Measurements from ENCODE around the gene LRGUK.

The LRGUK gene

GRCh38 chr7:134126146-134126545 is 994 bp upstream of the LRGUK start:
- Histone ChIP-seq H3K9me3 (ENCODE audit: control insufficient read depth, low read length) (no peaks in the 10 kb centered on the region), H3K27ac (ENCODE audit: low read depth, low read length, severe bottlenecking) (no peak overlapping the region), H3K4me1 (ENCODE audit: control insufficient read depth, insufficient read depth, low read length, poor library complexity, severe bottlenecking) (no peaks in the 10 kb centered on the region), H3K36me3 (ENCODE audit: control insufficient read depth, insufficient read depth, low read length) (no peaks in the 10 kb centered on the region), H3K4me3 (ENCODE audit: extremely low read depth, insufficient read depth, low read length, poor library complexity, severe bottlenecking) (no peak overlapping the region)
- 100% methylated on average over 2 of the region's 5 CpGs for WGBS, 2 experiments (ENCODE audit: insufficient coverage in 2 of 2)

GRCh38 chr7:134126596-134126965 is 559 bp upstream of the LRGUK start:
- no peaks in the 10 kb centered on the region for H3K36me3 ChIP-seq (ENCODE audit: control insufficient read depth, insufficient read depth, low read length)
- WGBS, 2 experiments (ENCODE audit: insufficient coverage in 2 of 2), result 9 to 50% methylated on average over 3 to 4 of the region's 6 CpGs
- no peak overlapping the region for H3K27ac ChIP-seq (ENCODE audit: low read depth, low read length, severe bottlenecking)
- no peaks in the 10 kb centered on the region for H3K9me3 ChIP-seq (ENCODE audit: control insufficient read depth, low read length)
- peak overlapping the region; percentile 41 for H3K4me3 ChIP-seq (ENCODE audit: extremely low read depth, insufficient read depth, low read length, poor library complexity, severe bottlenecking)
- H3K4me1 ChIP-seq (ENCODE audit: control insufficient read depth, insufficient read depth, low read length, poor library complexity, severe bottlenecking), result no peaks in the 10 kb centered on the region

- Histone ChIP-seq H3K9me3 (ENCODE audit: control insufficient read depth, low read length) (no peaks in the 10 kb centered on the region), H3K4me1 (ENCODE audit: control insufficient read depth, insufficient read depth, low read length, poor library complexity, severe bottlenecking) (no peaks in the 10 kb centered on the region), H3K27ac (ENCODE audit: low read depth, low read length, severe bottlenecking) (no peak overlapping the region), H3K4me3 (ENCODE audit: extremely low read depth, insufficient read depth, low read length, poor library complexity, severe bottlenecking) (no peak overlapping the region), H3K36me3 (ENCODE audit: control insufficient read depth, insufficient read depth, low read length) (no peaks in the 10 kb centered on the region)
- 76 to 90% methylated on average over 2 to 4 of the region's 5 CpGs for WGBS, 2 experiments (ENCODE audit: insufficient coverage in 2 of 2)
Observed at GRCh38 chr7:134128829-134129228, 1.7 kb downstream of the LRGUK start.

- 14 to 24% methylated on average over 1 of the region's 2 CpGs for WGBS, 2 experiments (ENCODE audit: insufficient coverage in 2 of 2)
- H3K27ac ChIP-seq (ENCODE audit: low read depth, low read length, severe bottlenecking), result no peak overlapping the region
Observed at GRCh38 chr7:134129856-134130523, 2.9 kb downstream of the LRGUK start.

GRCh38 chr7:134134004-134134403 is 6.9 kb downstream of the LRGUK start:
- H3K36me3 ChIP-seq (ENCODE audit: control insufficient read depth, insufficient read depth, low read length), result no peaks in the 10 kb centered on the region
- H3K9me3 ChIP-seq (ENCODE audit: control insufficient read depth, low read length), result no peaks in the 10 kb centered on the region
- no peaks in the 10 kb centered on the region for H3K4me1 ChIP-seq (ENCODE audit: control insufficient read depth, insufficient read depth, low read length, poor library complexity, severe bottlenecking)
- no peak overlapping the region for H3K4me3 ChIP-seq (ENCODE audit: extremely low read depth, insufficient read depth, low read length, poor library complexity, severe bottlenecking)
- H3K27ac ChIP-seq (ENCODE audit: low read depth, low read length, severe bottlenecking), result no peak overlapping the region
- 72 to 100% methylated on average over 2 of the region's 3 CpGs for WGBS, 2 experiments (ENCODE audit: insufficient coverage in 2 of 2)

More at GRCh38 chr7:134129856-134130523, 2.9 kb downstream of the LRGUK start:
- Histone ChIP-seq H3K4me3 (ENCODE audit: extremely low read depth, insufficient read depth, low read length, poor library complexity, severe bottlenecking) (no peak overlapping the region), H3K9me3 (ENCODE audit: control insufficient read depth, low read length) (no peaks in the 10 kb centered on the region), H3K36me3 (ENCODE audit: control insufficient read depth, insufficient read depth, low read length) (no peaks in the 10 kb centered on the region), H3K4me1 (ENCODE audit: control insufficient read depth, insufficient read depth, low read length, poor library complexity, severe bottlenecking) (no peaks in the 10 kb centered on the region)

- Histone ChIP-seq H3K4me1 (ENCODE audit: control insufficient read depth, insufficient read depth, low read length, poor library complexity, severe bottlenecking) (no peaks in the 10 kb centered on the region), H3K27ac (ENCODE audit: low read depth, low read length, severe bottlenecking) (no peak overlapping the region), H3K4me3 (ENCODE audit: extremely low read depth, insufficient read depth, low read length, poor library complexity, severe bottlenecking) (no peak overlapping the region), H3K36me3 (ENCODE audit: control insufficient read depth, insufficient read depth, low read length) (no peaks in the 10 kb centered on the region), H3K9me3 (ENCODE audit: control insufficient read depth, low read length) (no peaks in the 10 kb centered on the region)
- WGBS, 2 experiments (ENCODE audit: insufficient coverage in 2 of 2), result 58% methylated on average over 14 to 17 of the region's 18 CpGs
Observed at GRCh38 chr7:134140889-134141867, 14.0 kb downstream of the LRGUK start.

- Histone ChIP-seq H3K9me3 (ENCODE audit: control insufficient read depth, low read length) (no peaks in the 10 kb centered on the region), H3K36me3 (ENCODE audit: control insufficient read depth, insufficient read depth, low read length) (no peaks in the 10 kb centered on the region), H3K4me3 (ENCODE audit: extremely low read depth, insufficient read depth, low read length, poor library complexity, severe bottlenecking) (no peak overlapping the region), H3K4me1 (ENCODE audit: control insufficient read depth, insufficient read depth, low read length, poor library complexity, severe bottlenecking) (no peaks in the 10 kb centered on the region), H3K27ac (ENCODE audit: low read depth, low read length, severe bottlenecking) (no peak overlapping the region)
- 88 to 94% methylated on average over 2 to 3 of the region's 5 CpGs for WGBS, 2 experiments (ENCODE audit: insufficient coverage in 2 of 2)
Observed at GRCh38 chr7:134141868-134142264, 14.7 kb downstream of the LRGUK start.

- WGBS, 2 experiments (ENCODE audit: insufficient coverage in 2 of 2), result 80 to 100% methylated on average over 1 to 2 of the region's 3 CpGs
- H3K4me3 ChIP-seq (ENCODE audit: extremely low read depth, insufficient read depth, low read length, poor library complexity, severe bottlenecking), result no peak overlapping the region
Observed at GRCh38 chr7:134153493-134154136, 26.5 kb downstream of the LRGUK start.

GRCh38 chr7:134154581-134155130 is 27.5 kb downstream of the LRGUK start:
- Histone ChIP-seq H3K27ac (ENCODE audit: low read depth, low read length, severe bottlenecking) (no peak overlapping the region), H3K4me1 (ENCODE audit: control insufficient read depth, insufficient read depth, low read length, poor library complexity, severe bottlenecking) (no peaks in the 10 kb centered on the region), H3K9me3 (ENCODE audit: control insufficient read depth, low read length) (no peaks in the 10 kb centered on the region), H3K36me3 (ENCODE audit: control insufficient read depth, insufficient read depth, low read length) (no peaks in the 10 kb centered on the region), H3K4me3 (ENCODE audit: extremely low read depth, insufficient read depth, low read length, poor library complexity, severe bottlenecking) (no peak overlapping the region)
- WGBS, 2 experiments (ENCODE audit: insufficient coverage in 2 of 2), result 100% methylated on average over 1 to 2 of the region's 2 CpGs

More at GRCh38 chr7:134153493-134154136, 26.5 kb downstream of the LRGUK start:
- no peaks in the 10 kb centered on the region for H3K36me3 ChIP-seq (ENCODE audit: control insufficient read depth, insufficient read depth, low read length)
- H3K9me3 ChIP-seq (ENCODE audit: control insufficient read depth, low read length), result no peaks in the 10 kb centered on the region
- H3K27ac ChIP-seq (ENCODE audit: low read depth, low read length, severe bottlenecking), result no peak overlapping the region
- no peaks in the 10 kb centered on the region for H3K4me1 ChIP-seq (ENCODE audit: control insufficient read depth, insufficient read depth, low read length, poor library complexity, severe bottlenecking)

GRCh38 chr7:134155206-134155605 is 28.1 kb downstream of the LRGUK start:
- Histone ChIP-seq H3K9me3 (ENCODE audit: control insufficient read depth, low read length) (no peaks in the 10 kb centered on the region), H3K27ac (ENCODE audit: low read depth, low read length, severe bottlenecking) (no peak overlapping the region), H3K4me3 (ENCODE audit: extremely low read depth, insufficient read depth, low read length, poor library complexity, severe bottlenecking) (no peak overlapping the region), H3K36me3 (ENCODE audit: control insufficient read depth, insufficient read depth, low read length) (no peaks in the 10 kb centered on the region), H3K4me1 (ENCODE audit: control insufficient read depth, insufficient read depth, low read length, poor library complexity, severe bottlenecking) (no peaks in the 10 kb centered on the region)
- 80% methylated on average over 1 of the region's 2 CpGs; no CpG with 5 or more reads in 1 of the 2 experiments for WGBS, 2 experiments (ENCODE audit: insufficient coverage in 2 of 2)

Data from mesodermal cell (in vitro differentiated cells).